Measurements from ENCODE around the gene TDRD7.

TDRD7 gene

GRCh38 chr9:97518909-97519307, 107.0 kb downstream of the TDRD7 start (continued):
- TF ChIP-seq PRDM10 (tag by site-specific recombination; IDR thresholded peaks at IDR 0.05) = 0 out of 2 replicates have a peak, but pooled peaks have one; percentile 13
- no peak for TF ChIP-seq SCRT2 (tag by site-specific recombination; IDR thresholded peaks at IDR 0.05)
- peak; percentile 42; the same call in 1 of the 2 replicates for TF ChIP-seq ZFP69B (tag by site-specific recombination; IDR thresholded peaks at IDR 0.05)
- peak; percentile 32; the same call in 1 of the 2 replicates for TF ChIP-seq ZBTB17 (tag by site-specific recombination; IDR thresholded peaks at IDR 0.05)
- peak; percentile 42 for TF ChIP-seq SP7 (tag by site-specific recombination; IDR thresholded peaks at IDR 0.05)
- TF ChIP-seq ZNF2 (tag by site-specific recombination; IDR thresholded peaks at IDR 0.05) = no peak
- peak; percentile 50; the same call in 1 of the 2 replicates for TF ChIP-seq ZNF692 (tag by site-specific recombination; IDR thresholded peaks at IDR 0.05)
- TF ChIP-seq ZNF629 (tag by site-specific recombination; IDR thresholded peaks at IDR 0.05) = peak; percentile 39; the same call in 1 of the 2 replicates
- peak; percentile 61; the same call in 1 of the 2 replicates for TF ChIP-seq MEIS1 (CRISPR knock-in tag; IDR thresholded peaks at IDR 0.05; ENCODE audit: borderline replicate concordance)
- 0 out of 2 replicates have a peak, but pooled peaks have one; percentile 29 for TF ChIP-seq ZNF660 (tag by site-specific recombination; IDR thresholded peaks at IDR 0.05)
- peak; percentile 72; the same call in 1 of the 2 replicates for TF ChIP-seq TRIM28 (IDR thresholded peaks at IDR 0.05; ENCODE audit: borderline replicate concordance, low read length)
- no peak for TF ChIP-seq TCF7L2 (IDR thresholded peaks at IDR 0.05; ENCODE audit: borderline replicate concordance, low read depth, low read length)

GRCh38 chr9:97519441-97519970, 107.6 kb downstream of the TDRD7 start:
- ChIA-PET CTCF (interaction anchor here (0.6 to 2.0 kb wide), 6 partner anchors 13 to 79 kb away, joined by 3 to 12 read pairs (median 4); no protein-coding TSS in a partner anchor), POLR2A (interaction anchor here (1.4 to 1.6 kb wide), 2 partner anchors 17 to 19 kb away, joined by 5 to 6 read pairs; partner anchors contain the start of gene TMOD1)
- TF ChIP-seq ZXDB (tag by site-specific recombination; IDR thresholded peaks at IDR 0.05) = no peak
- TF ChIP-seq ZNF629 (tag by site-specific recombination; IDR thresholded peaks at IDR 0.05) = no peak
- TF ChIP-seq ZNF768 (tag by site-specific recombination; IDR thresholded peaks at IDR 0.05) = no peak
- TF ChIP-seq ZNF280D (tag by site-specific recombination; IDR thresholded peaks at IDR 0.05) = no peak
- no peak for TF ChIP-seq ZNF529 (tag by site-specific recombination; IDR thresholded peaks at IDR 0.05; ENCODE audit: insufficient replicate concordance)
- TF ChIP-seq ZNF510 (tag by site-specific recombination; IDR thresholded peaks at IDR 0.05; ENCODE audit: insufficient replicate concordance) = no peak

More at GRCh38 chr9:97519441-97519970, 107.6 kb downstream of the TDRD7 start:
- Histone ChIP-seq H3K4me3 (ENCODE audit: low read depth, low read length) (no peak overlapping the region), H3K36me3 (ENCODE audit: control insufficient read depth in 2 of 2, insufficient read depth in 1 of 2, low read length in 2 of 2) (peaks cover 0 to 15% of the 10 kb centered on the region in 2 experiments; a peak in 1 of 3 replicates), H3K9me3 (ENCODE audit: control insufficient read depth, insufficient read depth, low read depth, low read length) (no peaks in the 10 kb centered on the region), H3K27ac (ENCODE audit: extremely low read depth, low read depth, low read length) (no peak overlapping the region), H3K4me1 (ENCODE audit: control insufficient read depth, insufficient read depth, low read length) (peaks cover 6% of the 10 kb centered on the region; the same call in 1 of the 2 replicates)

Measured in HEK293 (cell line).